ENCODE data around the gene NEDD4L.

DNA sequence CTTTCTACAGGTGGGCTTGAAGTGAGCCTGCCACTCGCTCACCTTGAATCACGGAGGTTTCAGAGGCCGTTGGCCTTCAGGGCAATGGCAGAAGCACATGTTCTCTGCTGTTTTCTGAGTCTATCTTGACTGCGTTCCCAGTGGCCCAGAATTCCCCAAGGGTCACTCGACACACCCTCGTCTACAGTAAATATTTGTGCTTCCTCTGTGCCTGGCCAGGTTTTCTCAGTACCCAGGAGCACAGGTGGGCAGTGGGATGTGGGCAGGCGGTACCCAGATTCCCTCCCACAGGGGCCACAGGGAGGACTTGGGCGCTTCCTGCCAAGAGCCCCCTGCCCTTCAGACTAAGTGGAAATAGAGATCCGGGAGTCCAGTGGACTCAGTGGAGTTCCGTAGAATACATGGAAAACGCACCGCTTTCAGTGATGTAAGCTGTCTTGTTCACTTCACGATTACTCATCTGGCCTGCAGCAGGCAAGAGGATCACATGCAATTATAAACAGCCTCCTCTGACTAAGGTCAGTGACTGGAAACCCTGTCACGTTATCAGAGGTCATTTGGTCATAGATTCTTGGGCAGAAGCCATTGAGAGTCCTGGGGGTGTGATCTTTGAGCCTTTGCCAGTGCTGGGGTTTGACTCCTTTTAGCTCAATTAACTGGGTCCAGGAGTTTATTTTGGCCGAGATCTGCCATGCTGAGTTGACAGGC is 179.8 kb downstream of the NEDD4L start:
- no peak for TF ChIP-seq ZNF274 (IDR thresholded peaks at IDR 0.05; ENCODE audit: low read depth, low read length)
- no peak for TF ChIP-seq YY1 (IDR thresholded peaks at IDR 0.05; ENCODE audit: insufficient read depth, insufficient read length)

Data from NT2/D1 (cell line).